Left ventricle myocardium superior (tissue), 1 donor: ENCODE data around the gene ATG4B. TPM values are rescaled to one million over a fixed set of nuclear protein-coding genes. Genes with fewer than 3 reads are reported as not detected.
"Not testable (repeated sequence)": the region's sequence is repeated elsewhere in the genome, so short reads cannot be mapped to it uniquely, and the experiment has no call there.

Experiments
- ATAC-seq: fragments of 200-7000 bp; cut with Tn5 transposase; one replicate; pipeline ENCODE4 v1.9.1; 2020; ENCODE audit warnings: mild to moderate bottlenecking, moderate library complexity
- DNase-seq: peaks from one replicate; pipeline ENCODE4 v3.0.0-alpha.2; 2020
- intact Hi-C: fragments of 100-400 bp; cut with micrococcal nuclease; formaldehyde crosslinking; loops from one replicate; pipeline ENCODE4 v1.11.0; 2022
- long read RNA-seq: library from polyadenylated mRNA; unstranded; transcript quantifications from one replicate; pipeline ENCODE4 v2.0.0, GENCODE V29; 2021
- total RNA-seq: library from RNA; stranded (reverse); fragmentation: NEBNext Ultra II Directional; extraction: Animal tissue kit (Norgen Biotek cat#: 25700); gene quantifications from one replicate; pipeline ENCODE4 v1.2.1, GENCODE V29; 2021
- donor health status: DM: no; HTN: yes; CAD: no; lungs with severe emphysema.

Gene ATG4B
- total RNA-seq, result 42.3 TPM
- long read RNA-seq, transcript ATG4B-205 (13 exons, 2,878 nt), result major isoform, 28 of 81 reads
- long read RNA-seq, partial matches to known transcripts, result 24 of 81 reads
- long read RNA-seq, other reads (novel, unspliced or antisense), result 25 of 81 reads

DNA sequence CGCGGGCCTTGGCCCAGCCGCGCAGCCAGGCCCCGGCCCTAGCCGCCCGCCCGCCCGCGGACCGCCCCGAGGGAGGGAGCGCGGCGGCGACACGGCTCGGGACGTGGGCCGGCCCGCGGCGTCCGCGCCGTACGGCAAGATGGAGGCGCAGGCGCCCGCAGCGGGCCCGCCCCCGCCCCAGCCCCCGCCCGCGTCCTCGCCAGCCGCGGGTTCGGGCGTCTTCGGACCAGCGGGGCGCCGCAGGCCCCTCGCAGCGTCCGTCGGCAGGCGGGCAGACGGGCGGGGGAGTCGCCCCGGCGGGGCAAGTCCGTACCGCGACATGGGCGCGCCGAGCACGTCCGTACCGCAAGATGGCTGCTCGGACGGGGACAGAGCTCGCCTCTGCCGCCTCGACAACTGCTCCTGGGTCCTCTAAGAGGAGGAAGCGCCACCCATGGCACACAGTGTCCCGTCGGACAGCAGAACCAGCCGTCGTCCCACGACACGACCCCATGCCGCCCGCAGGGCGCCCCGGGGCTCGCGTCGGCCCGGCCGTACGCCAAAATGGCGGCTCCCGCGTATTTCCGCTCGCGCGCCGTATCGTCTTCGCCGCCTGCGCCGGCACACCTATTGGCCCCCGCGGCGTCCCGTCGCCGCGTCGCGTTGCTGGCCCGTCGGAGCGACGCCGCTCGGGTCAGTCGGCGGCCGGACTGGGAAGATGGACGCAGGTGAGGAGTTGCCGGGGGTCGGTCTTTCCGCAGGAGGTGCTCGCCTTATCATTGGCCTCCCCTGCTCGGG lies at the start of gene ATG4B, which contains the start of gene THAP4:
Gene ATG4B (plus strand): TSS at position 676 of the 777 bp plus-strand sequence. CDS start 22 bp downstream, at position 698.
Gene THAP4 (minus strand): TSS at position 141 of the 777 bp plus-strand sequence. CDS start 141 bp downstream, outside the sequence.
- intact Hi-C loops, result no loop called here

DNA sequence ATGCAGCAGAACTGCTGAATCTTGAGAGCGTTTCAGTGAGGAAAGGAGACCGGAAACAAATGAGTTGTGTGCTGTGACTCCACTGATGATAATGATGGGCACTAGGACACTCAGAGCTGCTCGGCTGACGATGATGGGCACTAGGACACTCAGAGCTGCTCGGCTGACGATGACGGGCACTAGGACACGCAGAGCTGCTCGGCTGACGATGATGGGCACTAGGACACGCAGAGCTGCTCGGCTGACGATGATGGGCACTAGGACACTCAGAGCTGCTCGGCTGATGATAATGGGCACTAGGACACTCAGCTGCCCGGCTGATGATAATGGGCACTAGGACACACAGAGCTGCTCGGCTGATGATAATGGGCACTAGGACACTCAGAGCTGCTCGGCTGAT lies 47.6 kb upstream of the ATG4B start:
- intact Hi-C loops, DNase-seq, ATAC-seq: not testable (repeated sequence)

More for the DNA sequence above, at the start of gene ATG4B, which contains the start of gene THAP4:
- ATAC-seq, result peak; percentile 91
- peak; percentile 93 for DNase-seq

DNA sequence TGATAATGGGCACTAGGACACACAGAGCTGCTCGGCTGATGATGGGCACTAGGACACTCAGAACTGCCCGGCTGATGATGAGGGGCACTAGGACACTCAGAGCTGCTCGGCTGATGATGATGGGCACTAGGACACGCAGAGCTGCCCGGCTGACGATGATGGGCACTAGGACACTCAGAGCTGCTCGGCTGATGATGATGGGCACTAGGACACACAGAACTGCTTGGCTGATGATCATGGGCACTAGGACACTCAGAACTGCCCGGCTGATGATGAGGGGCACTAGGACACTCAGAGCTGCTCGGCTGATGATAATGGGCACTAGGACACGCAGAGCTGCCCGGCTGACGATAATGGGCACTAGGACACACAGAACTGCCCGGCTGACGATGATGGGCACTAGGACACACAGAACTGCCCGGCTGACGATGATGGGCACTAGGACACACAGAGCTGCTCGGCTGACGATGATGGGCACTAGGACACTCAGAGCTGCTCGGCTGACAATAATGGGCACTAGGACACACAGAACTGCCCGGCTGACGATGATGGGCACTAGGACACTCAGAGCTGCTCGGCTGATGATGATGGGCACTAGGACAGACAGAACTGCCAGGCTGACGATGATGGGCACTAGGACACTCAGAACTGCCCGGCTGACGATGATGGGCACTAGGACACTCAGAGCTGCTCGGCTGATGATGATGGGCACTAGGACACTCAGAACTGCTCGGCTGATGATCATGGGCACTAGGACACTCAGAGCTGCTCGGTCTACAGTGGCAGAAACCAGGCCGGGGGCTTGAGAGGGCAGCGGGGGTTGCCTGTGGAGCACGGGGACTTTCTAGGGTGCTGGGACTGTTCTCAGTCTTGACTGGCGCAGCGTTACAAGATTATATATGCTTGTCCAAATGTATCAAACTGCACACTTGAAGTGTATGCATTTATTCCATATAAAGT lies 46.7 kb upstream of the ATG4B start:
- intact Hi-C loops, ATAC-seq, DNase-seq: not testable (repeated sequence)

DNA sequence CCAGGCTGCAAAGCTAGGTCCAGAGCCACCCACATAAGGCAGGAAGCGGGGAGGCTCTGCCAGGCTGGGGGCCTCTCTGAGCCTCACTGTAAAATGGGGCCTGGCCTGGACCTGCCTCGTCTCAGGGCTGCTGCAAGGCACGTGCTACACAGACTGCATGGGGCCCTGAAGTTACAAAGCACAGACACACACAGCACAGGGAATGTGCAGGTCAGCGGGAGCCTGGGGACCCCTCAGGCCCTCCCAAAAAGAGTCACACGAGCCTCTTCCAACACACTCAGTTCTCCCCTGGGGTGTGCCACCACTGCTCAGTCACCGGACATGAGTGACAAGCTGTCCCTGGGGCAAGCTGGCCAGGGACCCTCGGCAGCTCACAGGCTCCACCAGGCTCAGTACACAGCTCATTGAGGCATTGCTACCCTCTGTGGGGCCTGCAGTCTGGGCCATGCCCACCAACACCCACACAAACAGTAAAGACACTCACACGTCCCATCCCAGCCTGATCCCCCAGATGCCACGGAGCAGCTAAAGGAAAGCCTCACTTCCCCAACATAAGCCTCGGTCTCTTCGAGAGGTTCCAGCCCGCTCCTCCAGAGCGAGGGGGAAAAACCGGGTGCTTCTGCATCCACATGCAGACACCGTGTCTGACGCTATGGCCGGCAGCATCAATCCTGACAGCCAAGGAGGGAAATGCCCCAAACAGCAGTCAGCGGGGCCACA lies 45.2 kb upstream of the ATG4B start:
- intact Hi-C loops, result no loop called here
- DNase-seq (no peak), ATAC-seq (no peak)

DNA sequence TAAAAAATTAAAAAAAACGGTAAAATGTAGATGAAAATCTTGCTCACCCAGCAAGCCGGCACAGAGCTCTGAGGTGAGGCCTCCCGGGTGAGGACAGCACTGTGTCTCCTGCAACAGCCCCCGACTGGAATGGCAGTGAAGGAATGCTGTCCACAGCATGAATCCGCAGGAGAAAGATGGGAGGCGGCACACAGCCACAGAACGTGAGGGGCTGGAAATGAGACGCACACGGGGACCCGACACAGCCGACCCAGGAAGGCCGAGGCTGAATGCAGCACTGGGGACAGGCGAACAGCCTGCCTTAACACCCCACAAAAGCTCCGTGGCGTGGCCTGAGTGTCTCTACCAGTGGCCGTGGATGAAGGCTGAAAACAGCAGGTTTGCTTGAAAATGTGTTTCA lies 44.2 kb upstream of the ATG4B start:
- intact Hi-C loops, result no loop called here
- DNase-seq, result no peak
- ATAC-seq, result no peak

DNA sequence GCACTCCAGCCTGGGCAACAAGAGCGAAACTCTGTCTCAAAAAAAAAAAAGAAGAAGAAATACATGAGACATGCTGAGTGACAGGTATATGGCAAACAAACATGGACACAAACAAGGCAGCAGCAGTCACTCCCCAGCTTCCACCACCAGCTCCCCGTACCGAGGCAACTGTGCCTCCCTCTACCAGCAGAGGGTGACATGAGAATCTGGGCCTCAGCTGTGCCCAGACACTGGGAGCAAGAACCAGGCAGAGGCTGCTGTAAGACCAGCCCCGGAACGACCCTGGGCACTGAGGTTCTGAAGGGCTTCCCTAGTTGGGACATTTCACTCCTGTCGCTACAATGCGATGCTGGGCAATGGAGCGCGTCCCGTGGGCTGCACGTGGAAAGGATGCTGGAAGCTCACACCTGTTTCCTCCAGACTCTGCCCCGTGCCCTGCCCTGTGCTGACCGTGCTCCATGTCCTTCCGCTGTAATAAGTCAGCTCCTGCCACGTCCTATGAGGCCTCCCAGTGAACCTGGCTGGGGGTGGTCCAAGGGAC lies 41.8 kb upstream of the ATG4B start:
- intact Hi-C loops, result no loop called here
- no peak for ATAC-seq
- no peak for DNase-seq

DNA sequence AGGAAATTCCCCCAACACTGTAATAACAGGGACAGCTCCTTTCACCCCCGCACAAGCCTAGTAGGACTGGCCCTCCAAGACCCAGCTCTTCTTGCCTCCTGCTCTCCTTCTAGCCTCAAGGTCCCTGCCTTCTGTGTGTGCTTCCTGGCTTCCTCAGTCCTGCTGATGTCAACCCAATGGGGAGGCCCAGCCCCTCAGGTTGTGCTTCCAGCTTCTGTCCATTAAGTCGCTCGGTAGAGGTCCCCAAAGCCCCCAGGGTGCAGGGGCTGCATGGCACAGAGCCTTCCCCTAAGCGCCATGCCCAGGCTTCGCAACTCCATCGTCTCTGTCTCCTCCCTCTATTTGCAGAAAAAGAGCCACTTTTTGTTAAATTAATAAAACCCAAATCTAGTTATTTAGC lies 39.9 kb upstream of the ATG4B start:
- intact Hi-C loops, result no loop called here
- DNase-seq, result no peak
- ATAC-seq, result no peak

DNA sequence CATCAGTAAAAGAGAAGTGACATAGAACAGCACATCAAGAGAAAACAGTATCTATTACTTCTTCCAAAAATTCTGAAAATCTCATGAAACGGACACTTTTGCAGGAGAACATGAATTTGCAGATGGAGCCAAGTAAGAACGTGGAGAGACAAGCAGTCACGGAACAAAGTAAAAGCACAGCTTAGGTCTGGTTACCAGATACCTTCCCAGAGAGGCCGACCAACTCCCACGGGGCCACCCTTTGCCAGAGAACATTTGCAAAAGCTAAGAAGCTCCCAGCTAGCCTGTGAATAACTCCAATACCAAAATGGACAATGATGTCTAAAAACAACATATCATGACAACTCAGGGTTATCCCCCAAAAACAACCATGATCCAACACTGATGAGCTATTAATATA lies 39.4 kb upstream of the ATG4B start:
- DNase-seq, result peak; percentile 55
- ATAC-seq, result no peak
- intact Hi-C loops, result no loop called here

DNA sequence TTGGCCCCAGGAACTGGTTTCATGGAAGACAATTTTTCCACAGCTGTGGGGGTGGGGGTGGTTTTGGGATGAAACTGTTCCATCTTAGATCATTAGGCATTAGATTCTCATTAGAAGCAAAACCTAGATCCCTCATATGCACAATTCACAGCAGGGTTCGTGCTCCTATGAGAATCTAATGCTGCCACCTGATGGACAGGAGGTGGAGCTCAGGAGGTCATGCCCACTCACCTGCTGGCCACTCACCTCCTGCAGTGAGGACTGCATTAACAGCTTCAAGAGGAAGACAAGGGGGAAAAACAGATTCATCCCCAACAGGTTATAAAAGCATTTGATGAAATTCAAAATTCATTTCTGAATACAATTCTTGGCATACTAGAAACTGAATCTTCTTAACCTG lies 39.0 kb upstream of the ATG4B start:
- ATAC-seq (no peak), DNase-seq (no peak)
- intact Hi-C loops, result no loop called here

DNA sequence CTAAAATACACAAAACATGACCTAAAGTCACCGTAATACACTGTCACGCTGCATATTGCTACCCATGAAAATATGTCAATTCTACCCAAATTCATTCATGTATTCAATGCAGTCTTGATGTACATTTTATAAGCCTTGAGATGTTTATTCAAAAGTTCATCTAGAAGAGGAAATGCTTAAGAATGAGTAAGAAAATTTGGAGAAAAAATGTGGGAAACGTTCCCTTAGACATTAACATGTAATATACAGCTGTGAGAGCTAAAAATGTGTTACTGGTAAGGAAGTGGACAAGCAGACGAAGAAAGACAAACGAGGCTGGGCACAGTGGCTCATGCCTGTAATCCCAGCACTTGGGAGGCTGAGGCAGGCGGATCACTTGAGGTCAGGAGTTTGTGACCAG lies 37.9 kb upstream of the ATG4B start:
- DNase-seq (no peak), ATAC-seq (no peak)
- intact Hi-C loops, result no loop called here

DNA sequence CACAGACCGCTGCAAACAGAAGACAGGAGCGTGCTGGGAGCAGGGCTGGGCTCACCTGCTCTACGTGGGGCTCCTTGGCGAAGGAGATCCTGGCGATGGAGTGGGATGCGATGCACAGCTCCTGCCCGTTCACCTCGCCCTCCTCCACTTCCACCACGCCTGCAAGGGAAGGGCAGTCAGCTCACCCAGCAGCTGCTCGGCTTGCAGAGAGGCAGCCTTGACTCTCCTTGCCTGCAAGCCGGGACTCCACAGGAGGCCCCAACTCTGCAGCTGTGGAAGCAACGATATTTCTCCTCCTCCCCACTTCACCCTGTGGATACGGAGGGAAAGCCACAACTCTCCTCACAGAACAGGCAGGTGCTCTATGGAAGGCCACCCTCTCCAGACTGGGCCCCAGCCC lies 35.7 kb upstream of the ATG4B start:
- DNase-seq, result no peak
- intact Hi-C loops, result no loop called here
- no peak for ATAC-seq

DNA sequence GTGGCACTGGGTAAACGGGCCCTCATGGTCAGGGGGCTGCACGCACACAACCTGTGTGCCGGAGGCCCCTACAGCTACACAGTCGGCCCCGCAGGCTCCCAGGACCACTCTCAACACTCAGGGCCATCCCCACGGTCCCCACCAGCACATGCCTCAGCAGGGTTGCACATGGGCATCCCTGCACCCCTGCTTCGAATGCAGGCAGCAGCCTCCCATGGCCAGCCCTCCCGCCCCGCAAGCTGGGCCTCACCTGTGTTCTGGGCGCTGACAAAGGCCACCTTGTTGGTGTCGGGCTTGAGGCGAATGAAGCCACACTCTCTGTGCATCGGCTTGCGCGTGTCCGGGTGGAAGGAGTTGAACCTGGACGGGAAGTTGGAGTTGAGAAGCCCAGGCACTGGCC lies 34.8 kb upstream of the ATG4B start:
- intact Hi-C loops, result no loop called here
- ATAC-seq (no peak), DNase-seq (no peak)

DNA sequence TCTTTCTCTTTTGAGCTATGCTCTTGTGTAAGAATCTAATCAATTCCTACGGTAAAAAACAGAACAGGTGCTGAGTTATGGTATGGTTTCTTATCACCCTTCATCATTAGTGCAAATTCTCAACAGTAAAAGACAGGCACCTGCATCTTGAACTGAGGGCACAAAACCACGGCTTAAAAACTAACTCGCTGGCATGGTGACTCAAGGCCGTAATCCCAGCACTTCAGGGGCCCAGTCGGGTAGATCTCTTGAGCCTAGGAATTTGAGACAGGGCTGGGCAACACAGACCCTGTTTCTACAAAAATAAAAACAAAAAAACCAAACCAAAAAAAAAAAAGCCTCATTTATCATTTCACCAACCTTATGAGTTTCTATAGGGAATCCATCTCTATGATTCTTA lies 33.8 kb upstream of the ATG4B start:
- DNase-seq (no peak), ATAC-seq (no peak)
- intact Hi-C loops, result no loop called here

DNA sequence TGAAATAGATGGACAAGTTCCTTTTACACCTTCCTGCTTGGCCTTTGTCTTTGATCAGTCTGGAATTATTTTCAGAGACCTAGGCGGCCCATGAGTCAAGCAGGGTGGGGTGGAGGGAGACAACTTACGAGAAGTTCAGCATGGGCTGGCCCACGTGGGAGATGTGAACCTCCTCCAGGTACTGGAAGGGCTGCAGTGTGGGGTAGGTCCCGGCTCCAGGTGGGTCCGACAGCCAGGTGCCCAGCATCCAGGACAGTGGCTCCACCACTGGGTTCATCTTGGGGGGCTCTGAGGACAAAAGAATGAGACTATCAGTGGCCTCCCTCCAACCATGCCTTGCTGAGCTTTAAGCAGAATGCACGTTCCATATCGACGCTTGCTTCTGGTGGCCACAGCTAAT lies 31.3 kb upstream of the ATG4B start:
- intact Hi-C loops, result no loop called here
- no peak for ATAC-seq
- no peak for DNase-seq

DNA sequence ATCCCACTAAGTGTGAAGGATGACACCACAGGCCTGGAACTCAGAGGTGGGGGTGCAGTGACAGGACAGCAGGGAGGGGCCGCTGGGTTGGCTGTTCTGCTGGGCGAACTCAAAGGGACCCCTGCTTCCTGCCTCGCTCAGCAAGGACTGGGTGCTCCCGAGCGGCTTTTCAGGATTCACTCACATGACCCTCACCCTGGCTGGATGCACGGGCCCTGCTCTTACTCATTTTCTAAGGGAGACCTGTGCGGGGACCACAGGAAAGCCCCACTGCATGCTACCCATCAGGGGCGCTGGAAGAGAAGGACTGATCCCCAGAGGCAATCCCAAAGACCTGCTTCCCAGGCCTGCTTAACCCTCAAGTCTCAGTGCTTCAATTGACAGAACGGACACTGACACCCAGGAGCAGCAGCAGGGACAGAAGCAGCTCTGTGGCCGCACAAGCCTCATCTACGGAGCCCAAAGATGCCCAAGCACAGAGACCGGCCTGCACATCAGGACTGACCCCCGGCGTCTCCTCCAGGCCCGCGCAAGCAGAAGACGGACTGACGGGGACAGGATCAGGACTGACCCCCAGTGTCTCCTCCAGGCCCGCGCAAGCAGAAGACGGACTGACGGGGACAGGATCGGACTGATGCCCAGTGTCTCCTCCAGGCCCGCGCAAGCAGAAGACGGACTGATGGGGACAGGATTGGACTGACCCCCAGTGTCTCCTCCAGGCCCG lies 30.2 kb upstream of the ATG4B start:
- DNase-seq (no peak), ATAC-seq (no peak)
- intact Hi-C loops, result no loop called here

DNA sequence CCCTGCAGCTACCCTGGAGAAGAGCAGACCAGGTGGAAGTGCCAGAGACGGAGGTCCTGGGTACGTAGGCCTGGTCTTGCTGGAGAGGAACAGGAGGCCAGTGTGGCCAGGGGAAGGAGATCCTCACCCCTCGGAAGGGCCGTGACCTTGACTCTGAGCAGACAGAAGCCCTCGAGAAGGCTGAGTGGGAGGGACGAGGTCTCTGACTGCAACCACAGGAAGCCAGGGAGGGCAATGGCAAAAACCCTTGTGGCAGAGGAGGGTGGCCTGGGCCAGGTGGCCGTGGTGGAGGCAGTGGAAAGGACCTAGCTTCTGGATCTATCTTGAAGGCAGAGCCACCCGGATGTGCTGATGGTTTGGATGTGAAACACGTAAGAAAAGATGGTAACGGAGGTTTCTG lies 28.6 kb upstream of the ATG4B start:
- ATAC-seq, result no peak

DNA sequence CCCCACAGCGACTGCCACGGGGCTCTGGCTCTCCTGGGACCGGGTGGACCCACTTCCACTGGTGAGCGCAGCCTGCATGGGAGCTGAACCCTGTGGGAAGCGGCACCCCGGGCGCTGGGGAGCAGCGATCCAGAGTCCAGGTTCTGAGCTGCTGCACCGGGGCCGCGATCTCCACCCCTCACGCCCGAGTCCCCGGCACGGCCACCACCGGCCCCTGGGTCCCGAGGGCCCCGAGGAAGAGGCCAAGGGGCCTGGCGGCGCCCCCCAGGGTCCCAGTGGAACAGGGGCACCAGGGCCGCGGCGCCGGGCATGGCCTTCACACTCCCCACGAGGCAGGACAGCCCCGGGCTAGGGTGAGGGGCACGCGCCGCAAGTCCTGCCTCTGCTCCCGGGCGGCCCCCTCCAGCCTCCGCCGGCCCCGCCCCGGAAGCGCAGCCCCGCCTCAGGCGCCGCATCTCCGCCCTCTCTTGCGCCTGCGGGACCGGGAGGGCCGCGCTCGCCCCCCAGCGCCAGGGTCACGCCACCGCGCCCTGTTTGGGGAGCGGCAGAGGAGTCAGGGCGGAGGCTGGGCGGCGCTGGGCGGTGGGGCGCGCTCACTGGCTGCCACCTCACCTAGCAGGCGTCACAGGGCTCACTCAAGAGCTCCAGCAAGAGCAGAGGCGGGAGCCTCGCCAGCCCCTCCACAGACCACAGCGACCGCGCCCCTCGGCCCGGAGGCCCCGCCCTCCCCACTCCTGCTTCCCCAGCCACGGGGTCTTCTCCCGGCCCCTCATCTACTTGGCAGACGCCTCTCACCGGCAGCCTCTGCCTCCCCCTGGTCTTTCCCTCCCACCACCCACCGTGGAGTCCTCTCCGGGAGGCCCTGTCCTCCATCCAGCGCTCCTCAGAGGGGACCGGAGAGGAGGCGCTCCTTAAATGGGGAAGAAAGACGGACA lies 27.4 kb upstream of the ATG4B start:
- DNase-seq (peak; percentile 93), ATAC-seq (peak; percentile 95)
- intact Hi-C loops, result no loop called here

More for the DNA sequence above, 28.6 kb upstream of the ATG4B start:
- intact Hi-C loops, result no loop called here
- no peak for DNase-seq
